PC-9 (cell line): ENCODE measurements around the gene ARHGAP35.

Experiments
- CTCF ChIP-seq: fragments of 200-600 bp; sonication (generic); conservative IDR thresholded peaks from 2 replicates; pipeline ENCODE4 v1.6.1; 2017; ENCODE audit warnings: mixed run types, antibody characterized with exemption, mild to moderate bottlenecking, moderate library complexity
- EZH2 ChIP-seq: fragments of 200-600 bp; sonication (generic); IDR thresholded peaks from 2 replicates; pipeline ENCODE4 v1.8.0; 2017; ENCODE audit warnings: antibody characterized with exemption, low read depth

- TF ChIP-seq CTCF (no peak), EZH2 (no peak)
These were observed 7.4 kb downstream of the ARHGAP35 start for GRCh38 chr19:46868025-46868802.
